GM19328 (cell line): ENCODE results near the gene PNMA5.
A peak's percentile ranks its signal among the peaks of the same experiment; 100 is the strongest.

ENCODE experiments used
- ATAC-seq: cut with Tn5 transposase; IDR thresholded peaks from one replicate; pipeline ENCODE4 v1.9.1; 2021; ENCODE audit warnings: mild to moderate bottlenecking, moderate library complexity; ENCODE audit not compliant: unreplicated experiment

The PNMA5 gene

GRCh38 chrX:152959626-152960025 is 34.3 kb downstream of the PNMA5 start:
- ATAC-seq: no peak

- ATAC-seq: peak; percentile 77
Measured at GRCh38 chrX:152958524-152959465, 35.1 kb downstream of the PNMA5 start.

GRCh38 chrX:152958047-152958446 is 35.9 kb downstream of the PNMA5 start:
- ATAC-seq: no peak

GRCh38 chrX:152950786-152951185 is 43.1 kb downstream of the PNMA5 start:
- ATAC-seq: no peak

GRCh38 chrX:152949114-152949513 is 44.8 kb downstream of the PNMA5 start:
- ATAC-seq: no peak

- ATAC-seq: no peak
Measured at GRCh38 chrX:152946681-152947080, 47.2 kb downstream of the PNMA5 start.

GRCh38 chrX:152945021-152945979 is 48.6 kb downstream of the PNMA5 start:
- ATAC-seq: no peak

- ATAC-seq: no peak
Measured at GRCh38 chrX:152943826-152944225, 50.1 kb downstream of the PNMA5 start.

- ATAC-seq: no peak
Measured at GRCh38 chrX:152942077-152942442, 51.9 kb downstream of the PNMA5 start.

GRCh38 chrX:152941328-152942076 is 52.4 kb downstream of the PNMA5 start:
- ATAC-seq: peak; percentile 75
